RWPE1 (cell line): ENCODE data around the gene DACT3.

Experiments
- CTCF ChIA-PET: fragments of 350-600 bp; sonication (Branson Sonifier 250); formaldehyde crosslinking; extraction: SDS; loops from one replicate; lab custom pipeline; 2021; lab: Yijun Ruan, JAX
- POLR2A ChIA-PET: fragments of 400-600 bp; formaldehyde crosslinking; extraction: SDS; loops from one replicate; lab custom pipeline; 2020; ENCODE audit warnings: antibody characterized with exemption; ENCODE audit not compliant: low non-redundant PET; lab: Yijun Ruan, JAX
- DNase-seq: peaks from one replicate; pipeline ENCODE4 v3.0.0; 2012; ENCODE audit warnings: low spot score
- H3K27ac ChIP-seq: fragments of 450-650 bp; 2 replicates; pipeline ENCODE4 v1.5.1; 2017
- CTCF ChIP-seq: fragments of 450-650 bp; conservative IDR thresholded peaks from 2 replicates; pipeline ENCODE4 v1.5.1; 2017; ENCODE audit warnings: low read depth, mild to moderate bottlenecking

DACT3 gene

GRCh38 chr19:46635920-46636761 lies 24.8 kb downstream of the DACT3 start, which contains the start of gene GNG8:
GNG8 (minus strand) TSS chr19:46636202; CDS start chr19:46634682, 1,520 bp downstream.
- H3K27ac ChIP-seq = no peak within 1 kb of the TSS
- DNase-seq = no peak
- ChIA-PET CTCF (interaction anchor here (1.5 kb wide), 1 partner anchor 25 kb away, joined by 7 read pairs; the partner anchor contains the start of gene DACT3), POLR2A (no interaction called here)
- TF ChIP-seq CTCF = no peak

GRCh38 chr19:46634656-46635218 lies 26.2 kb downstream of the DACT3 start:
- no peak for DNase-seq
- TF ChIP-seq CTCF = no peak
- no peak overlapping the region for H3K27ac ChIP-seq
- POLR2A ChIA-PET = no interaction called here
- CTCF ChIA-PET = interaction anchor here (0.9 kb wide), 1 partner anchor 18 kb away, joined by 3 read pairs; no protein-coding TSS in a partner anchor

GRCh38 chr19:46634045-46634655 lies 26.8 kb downstream of the DACT3 start:
- CTCF ChIA-PET = interaction anchor here (0.6 to 1.6 kb wide), 7 partner anchors 17 to 1195 kb away, joined by 3 to 7 read pairs (median 4); partner anchors contain the start of gene FKRP
- TF ChIP-seq CTCF = no peak
- peak; percentile 96 for DNase-seq
- no peak overlapping the region for H3K27ac ChIP-seq
- POLR2A ChIA-PET = no interaction called here

GRCh38 chr19:46633130-46633529 lies 27.9 kb downstream of the DACT3 start:
- POLR2A ChIA-PET = no interaction called here

GRCh38 chr19:46631481-46631880 lies 29.5 kb downstream of the DACT3 start:
- no peak for DNase-seq
- no peak for TF ChIP-seq CTCF
- peak overlapping the region; percentile 31 for H3K27ac ChIP-seq
- ChIA-PET POLR2A (interaction anchor here (0.6 kb wide), 2 partner anchors 29 to 32 kb away, joined by 3 to 4 read pairs; partner anchors contain the start of gene DACT3), CTCF (interaction anchor here (1.1 to 2.1 kb wide), 3 partner anchors 14 to 20 kb away, joined by 3 to 8 read pairs (median 4); no protein-coding TSS in a partner anchor)

More at GRCh38 chr19:46633130-46633529, 27.9 kb downstream of the DACT3 start:
- H3K27ac ChIP-seq = no peak overlapping the region
- no peak for DNase-seq
- no peak for TF ChIP-seq CTCF
- CTCF ChIA-PET = interaction anchor here (0.5 to 1.6 kb wide), 5 partner anchors 19 to 1194 kb away, joined by 3 to 7 read pairs (median 4); no protein-coding TSS in a partner anchor
